Loucy (cell line): ENCODE measurements around the gene RPS6KA2.

Experiments used
- H2AFZ ChIP-seq: fragments of 200-600 bp; sonication (generic); 2 replicates; pipeline ENCODE4 v1.6.0; 2016; ENCODE audit warnings: antibody characterized with exemption, mild to moderate bottlenecking, low read length, moderate library complexity
- H3F3A ChIP-seq: fragments of 200-600 bp; 2 replicates; pipeline ENCODE4 v1.6.0; 2016; ENCODE audit warnings: antibody characterized with exemption, low read depth, mild to moderate bottlenecking
- H3K27me3 ChIP-seq: fragments of 200-600 bp; sonication (generic); 2 replicates; pipeline ENCODE4 v1.6.1; 2014; ENCODE audit warnings: low read length, mild to moderate bottlenecking; ENCODE audit not compliant: insufficient read depth, poor library complexity, severe bottlenecking
- H3K36me3 ChIP-seq: fragments of 200-600 bp; sonication (generic); 2 replicates; pipeline ENCODE4 v1.6.1; 2016; ENCODE audit warnings: low read length; ENCODE audit not compliant: insufficient read depth
- H3K4me1 ChIP-seq: fragments of 200-600 bp; sonication (generic); 2 replicates; pipeline ENCODE4 v1.5.1; 2014; ENCODE audit warnings: low read length, mild to moderate bottlenecking; ENCODE audit not compliant: insufficient read depth, poor library complexity, severe bottlenecking
- H3K4me2 ChIP-seq: fragments of 200-600 bp; sonication (generic); 2 replicates; pipeline ENCODE4 v1.6.0; 2014; ENCODE audit warnings: antibody characterized with exemption, low read length, low read depth, mild to moderate bottlenecking; ENCODE audit not compliant: poor library complexity, severe bottlenecking
- H3K4me3 ChIP-seq: fragments of 200-600 bp; sonication (generic); 2 replicates; pipeline ENCODE4 v1.5.1; 2014; ENCODE audit warnings: low read length, mild to moderate bottlenecking, mixed read lengths; ENCODE audit not compliant: poor library complexity, severe bottlenecking
- H3K79me2 ChIP-seq: fragments of 200-600 bp; sonication (generic); 2 replicates; pipeline ENCODE4 v1.6.1; 2014; ENCODE audit warnings: low read length; ENCODE audit not compliant: insufficient read depth
- H3K9ac ChIP-seq: fragments of 200-600 bp; sonication (generic); 2 replicates; pipeline ENCODE4 v1.6.0; 2014; ENCODE audit warnings: mild to moderate bottlenecking, low read depth, low read length, moderate library complexity; ENCODE audit not compliant: poor library complexity, severe bottlenecking
- H3K9me2 ChIP-seq: fragments of 200-600 bp; sonication (generic); replicated peaks from 2 replicates; pipeline ENCODE4 v1.6.1; 2016; ENCODE audit warnings: low read depth, low read length, mixed read lengths
- H3K9me3 ChIP-seq: fragments of 200-600 bp; sonication (generic); 2 replicates; pipeline ENCODE4 v1.6.1; 2014; ENCODE audit warnings: mild to moderate bottlenecking, antibody characterized with exemption, low read length, low read depth; ENCODE audit not compliant: insufficient read depth
- H4K20me1 ChIP-seq: fragments of 200-600 bp; sonication (generic); 2 replicates; pipeline ENCODE4 v1.6.0; 2014; ENCODE audit warnings: antibody characterized with exemption, low read length, mild to moderate bottlenecking; ENCODE audit not compliant: insufficient read depth, poor library complexity, severe bottlenecking
- EZH2phosphoT487 ChIP-seq: fragments of 200-600 bp; IDR thresholded peaks from 2 replicates; pipeline ENCODE4 v1.6.1; 2018; ENCODE audit warnings: antibody characterized with exemption, mild to moderate bottlenecking, moderate library complexity, borderline replicate concordance
- TF ChIP-seq, protein P1 (sequence below): fragments of 200-600 bp; sonication (generic); conservative IDR thresholded peaks from 2 replicates; pipeline ENCODE4 v1.5.1; 2014; ENCODE audit warnings: mild to moderate bottlenecking, antibody characterized with exemption, low read length

Gene RPS6KA2

DNA sequence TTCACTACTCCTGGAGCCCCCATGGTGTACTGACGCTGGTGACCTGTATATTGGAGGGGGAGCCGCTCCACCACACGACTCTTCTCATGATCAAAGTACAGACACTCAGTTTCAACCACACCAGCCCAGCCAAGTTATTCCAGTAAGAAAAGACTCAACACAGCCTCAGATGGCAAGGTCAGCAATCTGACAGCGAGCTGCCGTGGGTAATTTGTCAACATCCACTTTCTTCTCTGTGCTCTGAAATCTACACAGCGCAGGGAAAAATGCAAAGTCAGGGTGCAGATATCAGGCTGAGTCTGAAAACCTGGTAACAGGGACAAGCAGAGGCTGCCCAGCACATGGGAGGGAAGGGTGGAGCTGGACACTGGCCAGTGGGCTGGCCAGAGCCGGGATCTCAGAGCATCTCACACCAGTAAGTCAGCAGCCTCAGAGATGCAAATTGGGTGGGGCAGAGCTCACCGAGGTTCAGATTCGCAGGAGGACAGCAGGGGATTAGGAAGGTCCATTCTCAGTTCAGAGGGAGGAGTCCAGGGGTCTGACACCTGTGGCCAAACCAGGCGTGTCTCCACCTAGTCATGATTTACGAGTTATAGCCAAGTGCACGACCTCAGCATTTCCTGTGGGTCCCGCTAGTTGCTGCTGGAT lies 44.5 kb upstream of the RPS6KA2 start:
- no peaks in the 10 kb centered on the region for H3K9me2 ChIP-seq
- H3K9me3 ChIP-seq = no peaks in the 10 kb centered on the region
- no peaks in the 10 kb centered on the region for H3K36me3 ChIP-seq
- H4K20me1 ChIP-seq = no peaks in the 10 kb centered on the region
- H3K79me2 ChIP-seq = no peaks in the 10 kb centered on the region
- TF ChIP-seq, protein P1, sequence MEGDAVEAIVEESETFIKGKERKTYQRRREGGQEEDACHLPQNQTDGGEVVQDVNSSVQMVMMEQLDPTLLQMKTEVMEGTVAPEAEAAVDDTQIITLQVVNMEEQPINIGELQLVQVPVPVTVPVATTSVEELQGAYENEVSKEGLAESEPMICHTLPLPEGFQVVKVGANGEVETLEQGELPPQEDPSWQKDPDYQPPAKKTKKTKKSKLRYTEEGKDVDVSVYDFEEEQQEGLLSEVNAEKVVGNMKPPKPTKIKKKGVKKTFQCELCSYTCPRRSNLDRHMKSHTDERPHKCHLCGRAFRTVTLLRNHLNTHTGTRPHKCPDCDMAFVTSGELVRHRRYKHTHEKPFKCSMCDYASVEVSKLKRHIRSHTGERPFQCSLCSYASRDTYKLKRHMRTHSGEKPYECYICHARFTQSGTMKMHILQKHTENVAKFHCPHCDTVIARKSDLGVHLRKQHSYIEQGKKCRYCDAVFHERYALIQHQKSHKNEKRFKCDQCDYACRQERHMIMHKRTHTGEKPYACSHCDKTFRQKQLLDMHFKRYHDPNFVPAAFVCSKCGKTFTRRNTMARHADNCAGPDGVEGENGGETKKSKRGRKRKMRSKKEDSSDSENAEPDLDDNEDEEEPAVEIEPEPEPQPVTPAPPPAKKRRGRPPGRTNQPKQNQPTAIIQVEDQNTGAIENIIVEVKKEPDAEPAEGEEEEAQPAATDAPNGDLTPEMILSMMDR = no peak
- TF ChIP-seq EZH2phosphoT487 = no peak
- no peaks in the 10 kb centered on the region for H3K27me3 ChIP-seq
- H3K4me2 ChIP-seq = no peak overlapping the region
- no peaks in the 10 kb centered on the region for H3F3A ChIP-seq
- H2AFZ ChIP-seq = no peak overlapping the region
- peaks cover 18% of the 10 kb centered on the region for H3K4me1 ChIP-seq
- no peak overlapping the region for H3K4me3 ChIP-seq
- H3K9ac ChIP-seq = no peak overlapping the region

DNA sequence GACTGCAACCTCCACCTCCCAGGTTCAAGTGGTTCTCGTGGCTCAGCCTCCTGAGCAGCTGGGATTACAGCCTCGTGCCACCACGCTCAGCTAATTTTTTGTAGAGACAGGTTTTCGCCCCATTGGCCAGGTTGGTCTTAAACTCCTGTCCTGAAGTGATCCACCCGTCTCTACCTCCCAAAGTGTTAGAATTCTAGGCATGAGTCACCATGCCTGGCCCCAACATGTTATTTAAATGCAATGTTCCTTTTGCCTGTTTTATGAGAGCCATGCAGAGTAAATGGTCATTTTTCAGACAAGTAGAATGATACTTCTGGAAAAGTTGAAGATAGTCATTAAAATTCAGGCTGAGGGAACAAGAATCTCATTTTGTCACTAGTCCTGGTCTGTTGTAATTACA lies 43.8 kb upstream of the RPS6KA2 start:
- no peak for TF ChIP-seq EZH2phosphoT487
- TF ChIP-seq, protein P1 = no peak
- H3K79me2 ChIP-seq = no peaks in the 10 kb centered on the region
- no peaks in the 10 kb centered on the region for H3K9me2 ChIP-seq
- no peaks in the 10 kb centered on the region for H3K36me3 ChIP-seq
- H3K4me2 ChIP-seq = no peak overlapping the region
- peaks cover 18% of the 10 kb centered on the region for H3K4me1 ChIP-seq
- no peaks in the 10 kb centered on the region for H3K9me3 ChIP-seq
- H2AFZ ChIP-seq = no peak overlapping the region
- no peak overlapping the region for H3K9ac ChIP-seq
- no peaks in the 10 kb centered on the region for H4K20me1 ChIP-seq
- no peak overlapping the region for H3K4me3 ChIP-seq
- no peaks in the 10 kb centered on the region for H3F3A ChIP-seq
- no peaks in the 10 kb centered on the region for H3K27me3 ChIP-seq

DNA sequence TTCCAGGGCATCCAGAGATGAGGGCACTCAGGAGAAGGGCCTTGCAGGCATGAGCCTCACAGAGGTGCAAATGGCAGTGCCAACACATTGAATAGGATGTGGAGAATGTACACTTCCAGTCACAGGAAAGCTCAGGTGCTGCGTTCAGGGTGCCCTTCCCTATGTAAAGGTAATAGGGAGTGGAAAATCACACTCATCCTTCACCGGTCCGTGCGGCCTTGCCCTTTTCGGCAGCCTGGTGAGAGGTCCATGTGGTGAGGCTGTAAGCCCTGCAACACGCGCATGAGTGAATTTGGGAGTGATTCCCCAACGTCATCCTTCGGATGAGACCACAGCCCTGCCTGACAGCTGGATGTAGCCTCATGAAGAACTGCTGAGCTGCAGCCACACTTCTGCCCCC lies 43.0 kb upstream of the RPS6KA2 start:
- H3K9me3 ChIP-seq = no peaks in the 10 kb centered on the region
- H3K79me2 ChIP-seq = no peaks in the 10 kb centered on the region
- TF ChIP-seq, protein P1 = no peak
- TF ChIP-seq EZH2phosphoT487 = no peak
- H3K4me2 ChIP-seq = no peak overlapping the region
- no peaks in the 10 kb centered on the region for H3K27me3 ChIP-seq
- peaks cover 18% of the 10 kb centered on the region for H3K4me1 ChIP-seq
- H4K20me1 ChIP-seq = no peaks in the 10 kb centered on the region
- H3F3A ChIP-seq = no peaks in the 10 kb centered on the region
- H3K9me2 ChIP-seq = no peaks in the 10 kb centered on the region
- H3K4me3 ChIP-seq = no peak overlapping the region
- H3K36me3 ChIP-seq = no peaks in the 10 kb centered on the region
- H3K9ac ChIP-seq = no peak overlapping the region
- no peak overlapping the region for H2AFZ ChIP-seq
